Measurements from ENCODE around the gene NGEF.

Gene NGEF

DNA sequence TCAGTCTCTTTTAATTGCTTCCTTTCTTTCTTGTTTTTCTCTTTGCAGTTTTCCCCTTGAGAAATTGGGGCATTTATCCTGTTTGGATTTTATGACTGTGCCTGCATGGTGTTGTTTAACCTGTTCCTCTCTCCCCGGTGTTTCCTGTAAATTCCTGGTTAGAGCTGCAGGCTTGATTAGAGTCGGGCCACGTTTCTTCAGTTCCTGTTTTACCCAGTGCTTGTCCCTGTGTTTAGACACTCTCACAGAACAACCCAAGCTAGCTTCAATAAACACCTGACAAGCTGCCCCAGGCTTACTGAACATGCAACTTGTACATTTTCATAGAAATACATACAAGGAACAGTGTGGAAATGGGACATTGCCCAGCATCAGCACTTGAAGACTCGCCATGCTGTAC, 53.9 kb downstream of the NGEF start:
- no peak for DNase-seq (ENCODE audit: low read depth in 1 of 2, low spot score in 1 of 2)
- TF ChIP-seq POLR2AphosphoS5 (IDR thresholded peaks at IDR 0.05; ENCODE audit: low read depth) (no peak), SPI1 (IDR thresholded peaks at IDR 0.05; ENCODE audit: borderline replicate concordance, low read depth) (peak; percentile 57; the same call in 1 of the 2 replicates)
- Histone ChIP-seq H3K4me3 (replicated peaks; ENCODE audit: insufficient read depth, low read length) (no peak overlapping the region), H3K27ac (replicated peaks) (no peak overlapping the region), H3K27me3 (ENCODE audit: insufficient read depth, poor library complexity, severe bottlenecking) (no peaks in the 10 kb centered on the region)

DNA sequence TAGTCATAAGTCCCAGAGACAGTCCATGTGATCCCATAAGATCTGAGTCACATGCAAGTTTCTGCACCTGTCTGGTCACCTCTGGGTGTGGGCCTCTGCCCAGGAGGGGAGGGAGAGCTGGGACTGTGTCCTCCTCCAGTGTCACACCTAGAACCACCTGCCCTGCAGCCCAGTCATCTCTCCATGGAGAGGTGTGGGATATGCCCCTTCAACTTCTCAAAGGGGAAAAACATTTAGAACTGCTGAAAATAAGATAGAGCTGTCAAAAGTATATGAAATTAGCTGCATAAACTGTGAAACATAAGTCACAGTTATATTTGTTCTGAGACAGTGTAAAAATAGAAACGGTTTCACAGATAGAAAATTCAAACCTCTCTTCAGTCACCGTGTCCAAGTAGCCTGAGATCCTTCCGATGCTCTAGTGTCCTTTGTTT, 55.4 kb downstream of the NGEF start:
- H3K27me3 ChIP-seq (ENCODE audit: insufficient read depth, poor library complexity, severe bottlenecking) = no peaks in the 10 kb centered on the region
- DNase-seq (ENCODE audit: low read depth in 1 of 2, low spot score in 1 of 2) = no peak

DNA sequence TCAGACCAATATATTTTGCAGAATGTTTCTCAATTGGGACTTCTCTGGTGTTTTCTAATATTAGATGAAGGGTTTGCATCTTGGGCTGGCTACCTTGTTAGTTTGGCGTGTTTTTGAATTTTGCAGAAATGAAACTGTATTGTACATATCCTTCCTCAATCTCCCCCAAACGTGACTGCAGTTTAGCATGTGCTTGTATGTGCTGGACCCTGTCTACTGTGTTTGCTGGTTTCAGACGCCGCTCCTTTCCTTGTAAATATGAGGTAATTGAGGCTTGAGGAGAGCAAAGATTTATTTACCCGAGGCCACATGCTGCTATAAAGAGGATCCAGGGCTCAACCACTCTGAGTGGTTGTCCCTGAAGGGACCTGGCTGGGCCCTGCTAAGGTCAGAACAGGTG, 57.2 kb downstream of the NGEF start:
- Histone ChIP-seq H3K27ac (replicated peaks) (no peak overlapping the region), H3K27me3 (ENCODE audit: insufficient read depth, poor library complexity, severe bottlenecking) (no peaks in the 10 kb centered on the region), H3K4me3 (replicated peaks; ENCODE audit: insufficient read depth, low read length) (no peak overlapping the region)
- TF ChIP-seq GABPA (IDR thresholded peaks at IDR 0.05; ENCODE audit: low read depth) (no peak), SPI1 (IDR thresholded peaks at IDR 0.05; ENCODE audit: borderline replicate concordance, low read depth) (no peak), POLR2AphosphoS5 (IDR thresholded peaks at IDR 0.05; ENCODE audit: low read depth) (no peak), REST (IDR thresholded peaks at IDR 0.05; ENCODE audit: insufficient replicate concordance, low read depth) (no peak)
- TF ChIP-seq, protein P1, sequence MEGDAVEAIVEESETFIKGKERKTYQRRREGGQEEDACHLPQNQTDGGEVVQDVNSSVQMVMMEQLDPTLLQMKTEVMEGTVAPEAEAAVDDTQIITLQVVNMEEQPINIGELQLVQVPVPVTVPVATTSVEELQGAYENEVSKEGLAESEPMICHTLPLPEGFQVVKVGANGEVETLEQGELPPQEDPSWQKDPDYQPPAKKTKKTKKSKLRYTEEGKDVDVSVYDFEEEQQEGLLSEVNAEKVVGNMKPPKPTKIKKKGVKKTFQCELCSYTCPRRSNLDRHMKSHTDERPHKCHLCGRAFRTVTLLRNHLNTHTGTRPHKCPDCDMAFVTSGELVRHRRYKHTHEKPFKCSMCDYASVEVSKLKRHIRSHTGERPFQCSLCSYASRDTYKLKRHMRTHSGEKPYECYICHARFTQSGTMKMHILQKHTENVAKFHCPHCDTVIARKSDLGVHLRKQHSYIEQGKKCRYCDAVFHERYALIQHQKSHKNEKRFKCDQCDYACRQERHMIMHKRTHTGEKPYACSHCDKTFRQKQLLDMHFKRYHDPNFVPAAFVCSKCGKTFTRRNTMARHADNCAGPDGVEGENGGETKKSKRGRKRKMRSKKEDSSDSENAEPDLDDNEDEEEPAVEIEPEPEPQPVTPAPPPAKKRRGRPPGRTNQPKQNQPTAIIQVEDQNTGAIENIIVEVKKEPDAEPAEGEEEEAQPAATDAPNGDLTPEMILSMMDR (IDR thresholded peaks at IDR 0.05; ENCODE audit: insufficient read depth, low read length) = no peak
- no peak for DNase-seq (ENCODE audit: low read depth in 1 of 2, low spot score in 1 of 2)

More for the DNA sequence above, 55.4 kb downstream of the NGEF start:
- TF ChIP-seq, protein P1 (IDR thresholded peaks at IDR 0.05; ENCODE audit: insufficient read depth, low read length) = no peak
- TF ChIP-seq REST (IDR thresholded peaks at IDR 0.05; ENCODE audit: insufficient replicate concordance, low read depth) (no peak), GABPA (IDR thresholded peaks at IDR 0.05; ENCODE audit: low read depth) (no peak), SPI1 (IDR thresholded peaks at IDR 0.05; ENCODE audit: borderline replicate concordance, low read depth) (no peak)
- Histone ChIP-seq H3K27ac (replicated peaks) (no peak overlapping the region), H3K4me3 (replicated peaks; ENCODE audit: insufficient read depth, low read length) (no peak overlapping the region)

- TF ChIP-seq POLR2AphosphoS5 (IDR thresholded peaks at IDR 0.05; ENCODE audit: low read depth) (no peak), SPI1 (IDR thresholded peaks at IDR 0.05; ENCODE audit: borderline replicate concordance, low read depth) (no peak)
- H3K4me3 ChIP-seq (replicated peaks; ENCODE audit: insufficient read depth, low read length) = no peak overlapping the region
- no peak overlapping the region for H3K27ac ChIP-seq (replicated peaks)
- no peak for DNase-seq (ENCODE audit: low read depth in 1 of 2, low spot score in 1 of 2)
- no peaks in the 10 kb centered on the region for H3K27me3 ChIP-seq (ENCODE audit: insufficient read depth, poor library complexity, severe bottlenecking)
These were observed 58.4 kb downstream of the NGEF start for GRCh38 chr2:232954691-232955090.

GRCh38 chr2:232951891-232952290, 61.2 kb downstream of the NGEF start:
- no peak for DNase-seq (ENCODE audit: low read depth in 1 of 2, low spot score in 1 of 2)
- H3K4me3 ChIP-seq (replicated peaks; ENCODE audit: insufficient read depth, low read length) = no peak overlapping the region
- TF ChIP-seq REST (IDR thresholded peaks at IDR 0.05; ENCODE audit: insufficient replicate concordance, low read depth) (no peak), POLR2AphosphoS5 (IDR thresholded peaks at IDR 0.05; ENCODE audit: low read depth) (no peak), SPI1 (IDR thresholded peaks at IDR 0.05; ENCODE audit: borderline replicate concordance, low read depth) (no peak), GABPA (IDR thresholded peaks at IDR 0.05; ENCODE audit: low read depth) (no peak)
- TF ChIP-seq, protein P1 (IDR thresholded peaks at IDR 0.05; ENCODE audit: insufficient read depth, low read length) = no peak
- no peaks in the 10 kb centered on the region for H3K27me3 ChIP-seq (ENCODE audit: insufficient read depth, poor library complexity, severe bottlenecking)
- H3K27ac ChIP-seq (replicated peaks) = no peak overlapping the region
